Activated CD8-positive, alpha-beta memory T cell treated with anti-CD3 and anti-CD28 coated beads, Interleukin-2, amount 50 U/mL, for 48 hours (primary cell): ENCODE data around the gene GAST.

Experiments used
- DNase-seq: peaks from one replicate; pipeline ENCODE4 v3.0.0-alpha.2; 2020

Gene GAST

GRCh38 chr17:41750862-41751261 is 38.7 kb downstream of the GAST start:
- DNase-seq: no peak

DNA sequence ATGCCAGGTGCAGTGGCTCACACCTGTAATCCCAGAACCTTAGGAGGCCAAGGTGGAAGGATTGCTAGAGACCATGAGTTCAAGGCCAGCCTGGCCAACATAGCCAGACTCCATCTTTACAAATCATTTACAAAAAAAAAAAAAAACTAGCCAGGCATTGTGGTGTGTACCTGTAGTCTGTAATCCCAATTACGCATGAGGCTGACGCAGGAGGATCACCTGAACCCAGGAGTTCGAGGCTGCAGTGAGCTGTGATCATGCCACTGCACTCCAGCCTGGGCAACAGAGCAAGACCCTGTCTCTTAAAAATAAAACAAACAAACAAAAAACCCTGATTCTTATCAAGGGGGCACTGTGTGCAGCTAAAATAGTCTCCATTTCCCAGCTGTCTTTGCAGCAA is 39.2 kb downstream of the GAST start:
- DNase-seq: no peak

DNA sequence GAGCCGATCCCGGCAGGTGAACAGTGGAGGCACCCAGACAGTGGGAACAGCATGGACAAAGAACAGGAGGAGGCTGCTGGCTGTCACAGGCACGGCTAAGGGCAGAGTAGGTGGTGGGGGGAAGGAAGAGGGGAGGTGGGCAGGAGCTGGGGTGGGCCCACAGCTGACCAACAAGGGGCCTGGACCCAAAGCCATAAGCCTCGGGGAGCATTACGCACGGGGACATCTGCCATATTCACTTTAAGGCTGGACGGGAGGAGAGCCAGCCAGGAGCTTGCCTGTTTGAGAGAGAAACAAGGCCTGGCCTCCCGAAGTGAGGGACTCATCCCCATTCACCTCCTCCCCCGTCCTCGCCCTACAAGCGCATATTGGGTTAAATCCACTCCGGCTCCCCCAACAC is 41.9 kb downstream of the GAST start:
- no peak for DNase-seq

DNA sequence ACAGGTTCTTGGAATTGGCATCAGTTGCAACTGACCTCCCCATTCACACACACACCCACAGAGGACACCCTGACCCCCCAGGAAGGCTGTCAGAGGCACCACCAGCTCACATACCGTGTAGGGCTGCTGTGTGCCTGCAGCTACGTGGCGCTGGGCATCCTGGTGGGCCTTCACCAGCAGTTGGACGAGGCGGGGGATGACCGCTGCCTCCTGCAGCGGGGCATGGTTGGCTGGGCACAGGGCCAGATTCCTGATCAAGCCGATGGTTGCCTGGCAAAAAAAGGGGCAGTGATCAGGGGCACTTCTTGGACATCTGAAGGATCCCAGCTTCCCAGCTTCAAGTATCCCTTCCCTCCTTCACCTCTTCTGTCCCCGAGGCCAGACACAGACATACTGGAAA is 46.5 kb downstream of the GAST start:
- DNase-seq: no peak

- DNase-seq: no peak
These were observed 48.7 kb downstream of the GAST start for GRCh38 chr17:41760878-41761277.

GRCh38 chr17:41762391-41762790 is 50.3 kb downstream of the GAST start:
- DNase-seq: no peak

GRCh38 chr17:41762841-41763240 is 50.7 kb downstream of the GAST start:
- DNase-seq: no peak

DNA sequence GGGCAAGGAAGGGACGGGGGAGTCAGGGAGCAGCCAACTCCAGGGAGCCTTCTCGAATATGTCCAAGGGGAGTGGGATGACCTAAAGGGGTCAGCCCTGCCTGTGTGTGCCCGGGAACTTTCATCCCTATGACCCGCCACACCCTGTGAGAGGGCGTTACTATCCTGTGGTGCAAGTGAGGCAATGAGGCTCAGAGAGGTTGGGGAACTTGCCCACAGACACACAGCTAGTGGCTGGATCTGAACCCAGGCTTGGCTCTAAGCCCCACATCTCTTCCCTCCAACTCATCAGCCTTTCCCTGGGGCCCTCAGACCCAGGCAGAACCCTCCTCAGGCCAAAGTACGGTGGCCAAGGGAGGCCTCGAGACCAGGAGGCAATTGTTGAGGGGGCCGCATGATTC is 51.2 kb downstream of the GAST start:
- no peak for DNase-seq
